ENCODE measurements around the gene PTGER3.
"Not testable (repeated sequence)": the region's sequence is repeated elsewhere in the genome, so short reads cannot be mapped to it uniquely, and the experiment has no call there.

The PTGER3 gene

DNA sequence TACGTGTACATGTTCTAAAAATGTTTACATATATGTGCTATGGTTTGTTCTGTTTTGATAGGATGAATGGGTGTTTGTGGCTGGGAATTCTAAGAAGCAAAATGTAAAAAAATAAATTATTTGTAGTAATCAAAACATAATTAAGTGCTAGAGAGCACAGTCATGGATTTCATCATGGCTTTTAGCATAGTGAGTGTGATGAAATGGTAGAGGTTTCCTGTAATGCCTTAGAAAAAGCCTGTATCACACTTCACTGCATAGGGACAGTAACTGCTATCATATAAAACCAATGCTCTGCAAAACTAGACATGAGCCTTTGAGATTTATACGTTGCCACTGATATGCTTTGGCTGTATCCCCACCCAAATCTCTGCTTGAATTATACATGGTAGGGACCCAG is 99.8 kb downstream of the PTGER3 start:
- no peak for DNase-seq (ENCODE audit: low read depth)

DNA sequence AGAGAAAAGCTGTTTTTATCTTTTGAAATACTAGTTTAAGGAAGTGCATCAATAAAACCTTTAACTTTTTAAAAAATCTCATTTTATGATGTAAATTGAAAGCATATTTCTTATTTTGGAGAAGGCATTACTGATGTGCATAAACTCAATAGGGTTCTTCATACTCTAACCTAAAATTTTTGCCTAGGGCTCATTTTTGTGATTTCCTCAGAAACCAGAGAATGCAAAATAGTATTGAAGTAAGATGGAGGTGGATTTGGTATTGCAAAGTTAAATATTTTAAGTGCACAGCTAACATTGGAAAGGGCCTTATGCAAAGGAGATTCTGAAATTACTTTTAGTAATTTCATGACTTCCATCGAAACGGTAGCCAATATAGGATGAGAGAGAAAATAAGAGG is 101.9 kb downstream of the PTGER3 start:
- no peak for DNase-seq (ENCODE audit: low read depth)

- no peak for DNase-seq (ENCODE audit: low read depth)
Measured at GRCh38 chr1:70945251-70945650, 102.4 kb downstream of the PTGER3 start.

- no peak for DNase-seq (ENCODE audit: low read depth)
Measured at GRCh38 chr1:70941563-70941962, 106.1 kb downstream of the PTGER3 start.

GRCh38 chr1:70940398-70940797 is 107.2 kb downstream of the PTGER3 start:
- DNase-seq (ENCODE audit: low read depth): not testable (repeated sequence)

- no peak for DNase-seq (ENCODE audit: low read depth)
Measured at GRCh38 chr1:70934194-70934961, 113.2 kb downstream of the PTGER3 start.

DNA sequence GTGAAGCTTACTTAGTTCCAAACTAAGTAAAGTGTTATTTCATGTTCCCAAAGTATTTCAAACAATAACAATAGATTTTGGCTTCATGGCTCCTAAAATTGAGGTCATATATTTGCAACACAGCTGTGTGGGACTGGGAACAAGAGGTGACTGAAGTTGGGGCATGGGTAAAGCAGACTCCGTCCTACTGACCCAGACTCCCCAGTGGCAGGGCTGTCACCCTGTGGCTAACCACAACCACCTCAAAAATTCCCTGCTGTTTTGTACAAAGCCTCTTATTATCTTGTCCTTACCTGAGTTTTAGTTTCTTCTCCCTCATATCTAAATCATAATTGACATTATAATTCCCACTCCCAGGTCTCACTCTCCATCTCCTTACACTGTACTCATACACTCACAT is 117.6 kb downstream of the PTGER3 start:
- no peak for DNase-seq (ENCODE audit: low read depth)

DNA sequence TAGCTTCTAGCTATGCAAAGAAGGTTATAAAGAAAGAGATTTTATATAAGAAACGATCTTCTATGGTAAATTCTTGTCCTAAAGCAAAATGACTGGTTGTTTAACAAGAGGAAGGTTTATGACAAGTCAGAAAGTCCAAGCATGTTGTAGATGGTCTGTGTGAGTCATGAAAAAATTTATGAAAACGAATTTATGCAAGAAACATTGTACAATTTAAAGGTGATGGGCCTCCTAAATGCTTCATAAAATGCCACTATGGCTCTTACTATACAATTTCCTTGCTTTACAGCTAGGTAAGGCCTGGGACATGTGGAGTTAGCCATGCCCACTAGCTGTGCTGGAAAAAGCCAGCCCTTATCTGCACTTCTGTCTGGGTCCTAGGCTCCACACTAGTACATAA is 125.4 kb downstream of the PTGER3 start:
- DNase-seq (ENCODE audit: low read depth): no peak

Data from activated T-helper 1 cell treated with Interleukin-2 at 50 U/mL for 16 hours (primary cell).